PFSK-1 (cell line): Measurements from ENCODE around the gene UBE2E1.

Source experiments
- FOXP2 ChIP-seq: optimal IDR thresholded peaks from 2 replicates; pipeline ENCODE3; 2011; ENCODE audit warnings: borderline replicate concordance, control low read depth, inconsistent platforms; ENCODE audit not compliant: insufficient read depth; ENCODE audit errors: extremely low read length, extremely low read depth
- POLR2AphosphoS5 ChIP-seq: IDR thresholded peaks from 2 replicates; pipeline ENCODE4 v1.6.1; 2012; ENCODE audit warnings: low read depth, mild to moderate bottlenecking, control low read depth, low read length, moderate library complexity
- REST ChIP-seq, 2 experiments: IDR thresholded peaks; 2 replicates each; pipeline versions ENCODE4 v1.6.1 to v1.8.0; 2011 to 2012; ENCODE audit warnings: low read depth in 2 of 2, low read length in 2 of 2, control low read depth in 1 of 2, inconsistent platforms in 1 of 2, mild to moderate bottlenecking in 1 of 2, moderate library complexity in 1 of 2; ENCODE audit not compliant: insufficient read depth in 1 of 2
- SIN3A ChIP-seq: IDR thresholded peaks from 2 replicates; pipeline ENCODE4 v1.6.1; 2012; ENCODE audit warnings: mild to moderate bottlenecking, low read length, moderate library complexity, borderline replicate concordance; ENCODE audit not compliant: insufficient read depth
- TAF1 ChIP-seq: IDR thresholded peaks from 2 replicates; pipeline ENCODE4 v1.6.1; 2012; ENCODE audit warnings: low read length, control low read depth, borderline replicate concordance; ENCODE audit not compliant: insufficient read depth

UBE2E1 gene

GRCh38 chr3:23865595-23866396, 60.0 kb downstream of the UBE2E1 start:
- TF ChIP-seq SIN3A (0 out of 2 replicates have a peak, but pooled peaks have one; percentile 17), REST (IDR thresholded peaks at IDR 0.05; ENCODE audit: insufficient read depth in 1 of 2, low read depth in 2 of 2, low read length in 2 of 2) (peak; percentile 8 to 35; a peak in 1 of 4 replicates), POLR2AphosphoS5 (no peak), FOXP2 (peak; percentile 56), TAF1 (0 out of 2 replicates have a peak, but pooled peaks have one; percentile 36)

- TF ChIP-seq REST (IDR thresholded peaks at IDR 0.05; ENCODE audit: insufficient read depth in 1 of 2, low read depth in 2 of 2, low read length in 2 of 2) (no peak), SIN3A (no peak), TAF1 (no peak)
Observed at GRCh38 chr3:23867400-23867799, 61.6 kb downstream of the UBE2E1 start.

GRCh38 chr3:23867838-23868237, 62.1 kb downstream of the UBE2E1 start:
- no peak for TF ChIP-seq REST (IDR thresholded peaks at IDR 0.05; ENCODE audit: insufficient read depth in 1 of 2, low read depth in 2 of 2, low read length in 2 of 2)
- TF ChIP-seq POLR2AphosphoS5: no peak
- TF ChIP-seq FOXP2: no peak
- no peak for TF ChIP-seq SIN3A
- TF ChIP-seq TAF1: no peak

- TF ChIP-seq TAF1: no peak
- TF ChIP-seq POLR2AphosphoS5: no peak
- TF ChIP-seq REST (IDR thresholded peaks at IDR 0.05; ENCODE audit: insufficient read depth in 1 of 2, low read depth in 2 of 2, low read length in 2 of 2): no peak
- no peak for TF ChIP-seq SIN3A
- no peak for TF ChIP-seq FOXP2
Observed at GRCh38 chr3:23869977-23870662, 64.4 kb downstream of the UBE2E1 start.
